ENCODE data around the gene ARHGEF17.

DNA sequence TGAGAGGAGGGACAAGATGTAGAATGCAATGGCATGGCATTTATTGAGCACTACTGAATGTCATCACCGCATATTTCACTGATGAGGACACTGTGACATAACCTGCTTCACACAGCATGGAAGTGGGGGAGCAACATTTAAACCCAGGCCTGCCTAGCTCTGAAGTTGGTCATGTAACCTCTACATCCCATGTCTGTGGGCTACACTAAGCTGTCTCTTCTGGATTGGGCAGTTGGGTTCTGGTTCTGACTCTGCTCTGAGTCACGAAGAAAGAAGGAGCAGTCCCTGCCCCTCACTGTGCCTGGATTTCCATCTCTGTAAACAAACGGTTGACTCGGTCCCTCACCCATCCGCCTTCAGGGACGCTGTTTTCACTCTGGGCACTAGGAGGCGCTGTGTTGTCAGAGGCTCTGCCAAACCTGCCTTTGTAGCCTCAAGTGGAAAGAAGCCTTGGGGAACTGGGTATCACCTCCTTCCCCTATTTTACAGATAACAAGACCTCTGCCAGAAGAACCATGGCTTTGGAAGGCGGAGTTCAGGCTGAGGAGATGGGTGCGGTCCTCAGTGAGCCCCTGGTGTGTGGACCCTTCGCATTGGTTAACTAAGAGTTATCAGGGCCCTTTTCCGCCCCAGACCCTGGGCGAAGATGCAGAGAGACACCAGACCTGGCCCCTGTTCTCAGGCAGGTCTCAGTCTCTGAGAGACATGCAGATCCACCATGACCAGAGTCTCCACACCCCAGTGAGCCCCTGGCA, 12.7 kb upstream of the ARHGEF17 start:
- TF ChIP-seq EZH2phosphoT487 (IDR thresholded peaks at IDR 0.05; ENCODE audit: low read depth, severe bottlenecking, unreplicated experiment) = no peak
- TF ChIP-seq, protein P1, sequence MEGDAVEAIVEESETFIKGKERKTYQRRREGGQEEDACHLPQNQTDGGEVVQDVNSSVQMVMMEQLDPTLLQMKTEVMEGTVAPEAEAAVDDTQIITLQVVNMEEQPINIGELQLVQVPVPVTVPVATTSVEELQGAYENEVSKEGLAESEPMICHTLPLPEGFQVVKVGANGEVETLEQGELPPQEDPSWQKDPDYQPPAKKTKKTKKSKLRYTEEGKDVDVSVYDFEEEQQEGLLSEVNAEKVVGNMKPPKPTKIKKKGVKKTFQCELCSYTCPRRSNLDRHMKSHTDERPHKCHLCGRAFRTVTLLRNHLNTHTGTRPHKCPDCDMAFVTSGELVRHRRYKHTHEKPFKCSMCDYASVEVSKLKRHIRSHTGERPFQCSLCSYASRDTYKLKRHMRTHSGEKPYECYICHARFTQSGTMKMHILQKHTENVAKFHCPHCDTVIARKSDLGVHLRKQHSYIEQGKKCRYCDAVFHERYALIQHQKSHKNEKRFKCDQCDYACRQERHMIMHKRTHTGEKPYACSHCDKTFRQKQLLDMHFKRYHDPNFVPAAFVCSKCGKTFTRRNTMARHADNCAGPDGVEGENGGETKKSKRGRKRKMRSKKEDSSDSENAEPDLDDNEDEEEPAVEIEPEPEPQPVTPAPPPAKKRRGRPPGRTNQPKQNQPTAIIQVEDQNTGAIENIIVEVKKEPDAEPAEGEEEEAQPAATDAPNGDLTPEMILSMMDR (IDR thresholded peaks at IDR 0.05; ENCODE audit: poor library complexity) = peak; percentile 85
- no peak for TF ChIP-seq EZH2 (IDR thresholded peaks at IDR 0.05; ENCODE audit: borderline replicate concordance)
